HepG2 (cell line): Measurements from ENCODE around the gene FBXO2.

Experiments used
- POLR2A ChIP-seq, 2 experiments: IDR thresholded peaks; 2 replicates each; pipeline ENCODE4 v1.6.1; 2011; ENCODE audit warnings: low read depth in 2 of 2, low read length in 2 of 2, mild to moderate bottlenecking in 1 of 2, moderate library complexity in 1 of 2; ENCODE audit not compliant: insufficient read depth in 1 of 2
- SP1 ChIP-seq, 2 experiments: fragments of 450-650 bp in 1 of 2; sonication (generic) in 1 of 2; formaldehyde crosslinking in 1 of 2; IDR thresholded peaks; 2 replicates each; pipeline versions ENCODE4 v1.4.0 to v1.6.1; 2016 to 2020; ENCODE audit warnings: missing genetic modification reagents in 1 of 2
- TAF15 ChIP-seq: fragments of 200-400 bp; formaldehyde crosslinking; IDR thresholded peaks from one replicate; pipeline ENCODE4 v1.6.1; 2018; ENCODE audit warnings: mild to moderate bottlenecking, low read depth, low read length; ENCODE audit not compliant: poor library complexity, severe bottlenecking
- XRCC5 ChIP-seq: fragments of 200-400 bp; formaldehyde crosslinking; optimal IDR thresholded peaks from 2 replicates; pipeline ENCODE3; 2017; ENCODE audit warnings: mild to moderate bottlenecking, low read length
- YY1 ChIP-seq: IDR thresholded peaks from 2 replicates; pipeline ENCODE4 v1.6.1; 2011; ENCODE audit warnings: low read length, low read depth, moderate library complexity, mild to moderate bottlenecking; ENCODE audit not compliant: insufficient read depth, insufficient replicate concordance
- ZFP62 ChIP-seq: sonication (generic); formaldehyde crosslinking; IDR thresholded peaks from 2 replicates; pipeline ENCODE4 v1.4.0; 2020; ENCODE audit warnings: missing genetic modification reagents
- ZNF460 ChIP-seq: sonication (generic); formaldehyde crosslinking; IDR thresholded peaks from 2 replicates; pipeline ENCODE4 v1.5.1; 2020; ENCODE audit warnings: missing genetic modification reagents, mild to moderate bottlenecking, borderline replicate concordance
- ZNF567 ChIP-seq: sonication (generic); formaldehyde crosslinking; IDR thresholded peaks from 2 replicates; pipeline ENCODE4 v1.8.1; 2023; ENCODE audit warnings: mild to moderate bottlenecking, missing genetic modification reagents, borderline replicate concordance
- TF ChIP-seq, protein P1 (sequence below): sonication (generic); formaldehyde crosslinking; IDR thresholded peaks from 2 replicates; pipeline ENCODE4 v1.4.0; 2020; ENCODE audit warnings: missing genetic modification reagents, mild to moderate bottlenecking, borderline replicate concordance
- TF ChIP-seq, protein P2 (sequence below): sonication (generic); formaldehyde crosslinking; IDR thresholded peaks from 2 replicates; pipeline ENCODE4 v1.4.0; 2020; ENCODE audit warnings: mild to moderate bottlenecking, missing genetic modification reagents

DNA sequence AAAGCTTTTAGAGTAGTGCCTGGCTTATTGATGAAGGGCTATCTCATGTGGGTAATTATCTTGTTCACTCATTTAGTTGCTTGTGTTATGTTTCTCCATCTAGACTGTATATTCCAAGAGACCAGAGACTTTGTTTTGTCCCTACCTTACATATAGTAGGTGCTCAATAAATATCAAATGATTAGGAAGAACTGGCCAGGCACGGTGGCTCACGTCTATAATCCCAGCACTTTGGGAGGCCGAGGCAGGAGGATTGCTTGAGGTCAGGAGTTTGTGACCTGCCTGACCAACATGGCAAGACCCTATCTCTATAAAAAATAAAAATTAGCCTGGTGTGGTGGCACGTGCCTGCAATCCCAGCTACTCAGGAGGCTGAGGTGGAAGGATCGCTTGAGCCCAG, 9.0 kb downstream of the FBXO2 start:
- TF ChIP-seq ZNF567: no peak
- no peak for TF ChIP-seq POLR2A (IDR thresholded peaks at IDR 0.05; ENCODE audit: insufficient read depth in 1 of 2, low read depth in 2 of 2, low read length in 2 of 2)
- no peak for TF ChIP-seq ZNF460 (CRISPR knock-in tag)
- TF ChIP-seq TAF15: no peak
- TF ChIP-seq, protein P1, sequence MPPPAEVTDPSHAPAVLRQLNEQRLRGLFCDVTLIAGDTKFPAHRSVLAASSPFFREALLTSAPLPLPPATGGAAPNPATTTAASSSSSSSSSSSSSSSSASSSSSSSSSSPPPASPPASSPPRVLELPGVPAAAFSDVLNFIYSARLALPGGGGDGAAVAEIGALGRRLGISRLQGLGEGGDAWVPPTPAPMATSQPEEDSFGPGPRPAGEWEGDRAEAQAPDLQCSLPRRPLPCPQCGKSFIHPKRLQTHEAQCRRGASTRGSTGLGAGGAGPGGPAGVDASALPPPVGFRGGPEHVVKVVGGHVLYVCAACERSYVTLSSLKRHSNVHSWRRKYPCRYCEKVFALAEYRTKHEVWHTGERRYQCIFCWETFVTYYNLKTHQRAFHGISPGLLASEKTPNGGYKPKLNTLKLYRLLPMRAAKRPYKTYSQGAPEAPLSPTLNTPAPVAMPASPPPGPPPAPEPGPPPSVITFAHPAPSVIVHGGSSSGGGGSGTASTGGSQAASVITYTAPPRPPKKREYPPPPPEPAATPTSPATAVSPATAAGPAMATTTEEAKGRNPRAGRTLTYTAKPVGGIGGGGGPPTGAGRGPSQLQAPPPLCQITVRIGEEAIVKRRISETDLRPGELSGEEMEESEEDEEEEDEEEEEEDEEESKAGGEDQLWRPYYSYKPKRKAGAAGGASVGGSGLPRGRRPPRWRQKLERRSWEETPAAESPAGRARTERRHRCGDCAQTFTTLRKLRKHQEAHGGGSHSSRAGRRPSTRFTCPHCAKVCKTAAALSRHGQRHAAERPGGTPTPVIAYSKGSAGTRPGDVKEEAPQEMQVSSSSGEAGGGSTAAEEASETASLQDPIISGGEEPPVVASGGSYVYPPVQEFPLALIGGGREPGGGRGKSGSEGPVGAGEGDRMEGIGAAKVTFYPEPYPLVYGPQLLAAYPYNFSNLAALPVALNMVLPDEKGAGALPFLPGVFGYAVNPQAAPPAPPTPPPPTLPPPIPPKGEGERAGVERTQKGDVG (CRISPR knock-in tag): no peak
- no peak for TF ChIP-seq XRCC5
- TF ChIP-seq SP1 (IDR thresholded peaks at IDR 0.05): no peak
- TF ChIP-seq SP1 (CRISPR knock-in tag; IDR thresholded peaks at IDR 0.05): no peak
- TF ChIP-seq ZFP62 (CRISPR knock-in tag): no peak
- TF ChIP-seq, protein P2, sequence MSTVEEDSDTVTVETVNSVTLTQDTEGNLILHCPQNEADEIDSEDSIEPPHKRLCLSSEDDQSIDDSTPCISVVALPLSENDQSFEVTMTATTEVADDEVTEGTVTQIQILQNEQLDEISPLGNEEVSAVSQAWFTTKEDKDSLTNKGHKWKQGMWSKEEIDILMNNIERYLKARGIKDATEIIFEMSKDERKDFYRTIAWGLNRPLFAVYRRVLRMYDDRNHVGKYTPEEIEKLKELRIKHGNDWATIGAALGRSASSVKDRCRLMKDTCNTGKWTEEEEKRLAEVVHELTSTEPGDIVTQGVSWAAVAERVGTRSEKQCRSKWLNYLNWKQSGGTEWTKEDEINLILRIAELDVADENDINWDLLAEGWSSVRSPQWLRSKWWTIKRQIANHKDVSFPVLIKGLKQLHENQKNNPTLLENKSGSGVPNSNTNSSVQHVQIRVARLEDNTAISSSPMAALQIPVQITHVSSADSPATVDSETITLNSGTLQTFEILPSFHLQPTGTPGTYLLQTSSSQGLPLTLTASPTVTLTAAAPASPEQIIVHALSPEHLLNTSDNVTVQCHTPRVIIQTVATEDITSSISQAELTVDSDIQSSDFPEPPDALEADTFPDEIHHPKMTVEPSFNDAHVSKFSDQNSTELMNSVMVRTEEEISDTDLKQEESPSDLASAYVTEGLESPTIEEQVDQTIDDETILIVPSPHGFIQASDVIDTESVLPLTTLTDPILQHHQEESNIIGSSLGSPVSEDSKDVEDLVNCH: no peak
- no peak for TF ChIP-seq YY1
